MM.1S (cell line): ENCODE data around the gene PTGDS.

Experiments used
- DNase-seq: peaks from one replicate; pipeline ENCODE4 v3.0.0-alpha.2; 2015
- H2AFZ ChIP-seq: fragments of 300-600 bp; sonication (generic); 2 replicates; pipeline ENCODE4 v1.6.0; 2016; ENCODE audit warnings: antibody characterized with exemption, low read length
- H3F3A ChIP-seq: fragments of 300-600 bp; sonication (generic); 2 replicates; pipeline ENCODE4 v1.6.1; 2016; ENCODE audit warnings: mild to moderate bottlenecking, antibody characterized with exemption, low read length, moderate library complexity, mixed read lengths; ENCODE audit not compliant: insufficient read depth
- H3K27ac ChIP-seq: fragments of 300-600 bp; sonication (generic); 2 replicates; pipeline ENCODE4 v1.5.1; 2016; ENCODE audit warnings: mild to moderate bottlenecking, low read length
- H3K27me3 ChIP-seq: fragments of 300-600 bp; sonication (generic); replicated peaks from 2 replicates; pipeline ENCODE4 v1.6.0; 2016; ENCODE audit warnings: low read length; ENCODE audit not compliant: insufficient read depth
- H3K36me3 ChIP-seq: fragments of 300-600 bp; sonication (generic); replicated peaks from 2 replicates; pipeline ENCODE4 v1.6.1; 2016; ENCODE audit warnings: mild to moderate bottlenecking, low read length, mixed read lengths; ENCODE audit not compliant: insufficient read depth
- H3K4me1 ChIP-seq: fragments of 300-600 bp; sonication (generic); 2 replicates; pipeline ENCODE4 v1.6.1; 2016; ENCODE audit warnings: low read length, mixed read lengths
- H3K4me2 ChIP-seq: fragments of 300-600 bp; sonication (generic); 2 replicates; pipeline ENCODE4 v1.6.0; 2016; ENCODE audit warnings: low read depth, low read length
- H3K4me3 ChIP-seq: fragments of 300-600 bp; sonication (generic); 2 replicates; pipeline ENCODE4 v1.5.1; 2016; ENCODE audit warnings: low read length, mixed read lengths
- H3K79me2 ChIP-seq: fragments of 300-600 bp; sonication (generic); 2 replicates; pipeline ENCODE4 v1.6.1; 2016; ENCODE audit warnings: mixed run types, low read length, mixed read lengths
- H3K9ac ChIP-seq: fragments of 300-600 bp; sonication (generic); 2 replicates; pipeline ENCODE4 v1.6.1; 2016; ENCODE audit warnings: low read length, mixed read lengths
- H3K9me2 ChIP-seq: fragments of 300-600 bp; sonication (generic); replicated peaks from 2 replicates; pipeline ENCODE4 v1.6.1; 2016; ENCODE audit warnings: mild to moderate bottlenecking, low read length, mixed read lengths; ENCODE audit not compliant: insufficient read depth
- H3K9me3 ChIP-seq: fragments of 300-600 bp; sonication (generic); replicated peaks from 2 replicates; pipeline ENCODE4 v1.6.1; 2016; ENCODE audit warnings: mild to moderate bottlenecking, low read length, mixed read lengths; ENCODE audit not compliant: insufficient read depth
- H4K20me1 ChIP-seq: fragments of 300-600 bp; sonication (generic); 2 replicates; pipeline ENCODE4 v1.6.1; 2016; ENCODE audit warnings: mild to moderate bottlenecking, low read length, moderate library complexity, mixed read lengths; ENCODE audit not compliant: insufficient read depth
- EZH2 ChIP-seq: fragments of 300-600 bp; sonication (generic); optimal IDR thresholded peaks from 2 replicates; pipeline ENCODE3; 2017; ENCODE audit warnings: low read depth, mild to moderate bottlenecking, antibody characterized with exemption, low read length, mixed read lengths
- EZH2phosphoT487 ChIP-seq: fragments of 300-600 bp; sonication (generic); IDR thresholded peaks from 2 replicates; pipeline ENCODE4 v1.6.1; 2018; ENCODE audit warnings: antibody characterized with exemption, low read length
- TF ChIP-seq, protein P1 (sequence below): fragments of 300-600 bp; sonication (generic); IDR thresholded peaks from 2 replicates; pipeline ENCODE4 v1.5.1; 2016; ENCODE audit warnings: antibody characterized with exemption, low read length, mixed read lengths

Gene PTGDS

DNA sequence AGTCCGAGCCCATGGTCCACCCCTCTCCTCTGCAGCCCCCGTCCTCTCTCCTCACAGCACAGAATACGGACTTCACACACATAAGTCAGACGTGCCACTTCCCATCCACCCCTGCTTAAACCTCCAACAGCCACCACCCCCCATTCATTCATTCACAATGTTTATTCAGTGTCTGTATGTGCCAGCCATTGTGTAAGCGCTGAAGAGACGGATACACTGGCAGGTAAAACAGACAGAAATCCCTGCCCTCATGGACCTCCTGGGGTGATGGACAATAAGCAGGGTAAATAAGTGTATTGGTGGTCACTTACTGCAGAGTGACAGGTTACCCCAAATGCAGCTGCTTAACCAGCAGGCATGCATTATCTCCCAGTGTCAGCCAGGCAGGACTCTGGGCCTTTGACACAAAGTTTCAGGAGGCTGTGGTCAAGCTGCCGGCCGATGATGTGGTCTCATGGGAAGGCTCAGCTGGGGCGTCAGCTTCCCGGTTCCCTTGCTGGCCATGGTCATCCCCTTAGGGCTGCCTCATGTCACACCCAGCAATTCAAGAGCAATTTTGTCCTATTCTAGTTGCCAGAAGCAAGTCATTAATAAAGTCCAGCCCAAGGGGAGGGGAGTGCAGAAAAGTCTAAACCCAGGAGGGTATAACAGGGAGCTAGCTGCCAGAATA is 13.1 kb downstream of the PTGDS start:
- Histone ChIP-seq H3K79me2 (no peaks in the 10 kb centered on the region), H3K4me2 (no peak overlapping the region), H3K4me1 (no peaks in the 10 kb centered on the region), H2AFZ (no peak overlapping the region), H3K27me3 (peaks cover 55% of the 10 kb centered on the region), H4K20me1 (no peaks in the 10 kb centered on the region), H3K27ac (no peak overlapping the region), H3K9me2 (no peaks in the 10 kb centered on the region), H3F3A (no peaks in the 10 kb centered on the region; the same call in 1 of the 2 replicates), H3K4me3 (no peak overlapping the region), H3K9ac (no peak overlapping the region), H3K9me3 (no peaks in the 10 kb centered on the region), H3K36me3 (no peaks in the 10 kb centered on the region)
- DNase-seq, result no peak
- TF ChIP-seq EZH2 (no peak), EZH2phosphoT487 (no peak)
- TF ChIP-seq, protein P1, sequence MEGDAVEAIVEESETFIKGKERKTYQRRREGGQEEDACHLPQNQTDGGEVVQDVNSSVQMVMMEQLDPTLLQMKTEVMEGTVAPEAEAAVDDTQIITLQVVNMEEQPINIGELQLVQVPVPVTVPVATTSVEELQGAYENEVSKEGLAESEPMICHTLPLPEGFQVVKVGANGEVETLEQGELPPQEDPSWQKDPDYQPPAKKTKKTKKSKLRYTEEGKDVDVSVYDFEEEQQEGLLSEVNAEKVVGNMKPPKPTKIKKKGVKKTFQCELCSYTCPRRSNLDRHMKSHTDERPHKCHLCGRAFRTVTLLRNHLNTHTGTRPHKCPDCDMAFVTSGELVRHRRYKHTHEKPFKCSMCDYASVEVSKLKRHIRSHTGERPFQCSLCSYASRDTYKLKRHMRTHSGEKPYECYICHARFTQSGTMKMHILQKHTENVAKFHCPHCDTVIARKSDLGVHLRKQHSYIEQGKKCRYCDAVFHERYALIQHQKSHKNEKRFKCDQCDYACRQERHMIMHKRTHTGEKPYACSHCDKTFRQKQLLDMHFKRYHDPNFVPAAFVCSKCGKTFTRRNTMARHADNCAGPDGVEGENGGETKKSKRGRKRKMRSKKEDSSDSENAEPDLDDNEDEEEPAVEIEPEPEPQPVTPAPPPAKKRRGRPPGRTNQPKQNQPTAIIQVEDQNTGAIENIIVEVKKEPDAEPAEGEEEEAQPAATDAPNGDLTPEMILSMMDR, result no peak

DNA sequence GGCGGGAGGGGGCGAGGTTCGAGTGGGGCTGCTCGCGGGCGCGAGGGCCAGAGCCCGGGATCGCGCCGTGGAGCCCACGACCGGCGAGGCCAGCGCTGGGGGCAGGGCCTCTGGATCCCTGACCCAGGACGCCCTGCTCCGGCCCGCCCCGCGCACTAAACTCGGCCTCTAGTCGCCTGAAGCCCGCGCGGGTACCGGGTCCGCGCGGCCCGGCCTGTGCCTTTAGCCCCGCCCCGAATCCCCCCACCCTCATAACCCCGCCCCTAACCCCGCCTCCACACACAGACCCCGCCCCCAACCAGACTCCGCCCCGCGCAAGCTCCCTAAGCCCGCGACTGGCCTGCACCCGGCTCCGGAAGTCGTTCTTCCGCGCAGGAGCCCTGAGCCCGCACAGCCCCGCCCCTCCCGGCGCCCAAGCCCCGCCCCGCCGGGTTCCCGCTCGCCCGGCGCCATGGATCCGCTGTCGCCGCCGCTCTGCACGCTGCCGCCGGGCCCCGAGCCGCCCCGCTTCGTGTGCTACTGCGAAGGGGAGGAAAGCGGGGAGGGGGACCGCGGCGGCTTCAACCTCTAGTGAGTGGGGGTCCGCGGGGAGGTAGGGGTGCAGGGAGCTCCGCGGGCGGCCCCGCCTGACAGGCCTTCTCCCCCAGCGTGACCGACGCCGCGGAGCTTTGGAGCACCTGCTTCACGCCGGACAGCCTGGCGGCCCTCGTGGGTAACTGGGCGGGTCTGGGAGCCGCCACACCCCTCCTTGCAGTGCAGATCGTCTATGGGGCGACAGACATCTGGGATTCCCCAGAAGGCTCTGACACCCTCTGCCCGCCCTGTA is 14.9 kb downstream of the PTGDS start, which contains the start of gene PAXX:
Gene PAXX, plus strand, starts transcription at position 430 of the 826 bp plus-strand sequence. Its CDS starts 22 bp downstream, at position 452.
- DNase-seq, result peak; percentile 81
- H3K4me1 ChIP-seq, result no peaks in the 10 kb centered on the region
- no peaks in the 10 kb centered on the region; the same call in 1 of the 2 replicates for H3F3A ChIP-seq
- TF ChIP-seq EZH2phosphoT487, result no peak
- TF ChIP-seq EZH2, result no peak
- TF ChIP-seq, protein P1, result no peak
- H3K4me2 ChIP-seq, result peak within 1 kb of the TSS; percentile 74
- H3K79me2 ChIP-seq, result no peaks in the 10 kb centered on the region
- peak within 1 kb of the TSS; percentile 49 for H3K4me3 ChIP-seq
- H3K36me3 ChIP-seq, result no peaks in the 10 kb centered on the region
- H3K9me3 ChIP-seq, result no peaks in the 10 kb centered on the region
- H3K27ac ChIP-seq, result peak within 1 kb of the TSS; percentile 31; the same call in 1 of the 2 replicates
- peak within 1 kb of the TSS; percentile 62 for H3K9ac ChIP-seq
- peak within 1 kb of the TSS; percentile 65; the same call in 1 of the 2 replicates for H2AFZ ChIP-seq
- no peaks in the 10 kb centered on the region for H3K9me2 ChIP-seq
- peaks cover 53% of the 10 kb centered on the region for H3K27me3 ChIP-seq
- no peaks in the 10 kb centered on the region for H4K20me1 ChIP-seq

DNA sequence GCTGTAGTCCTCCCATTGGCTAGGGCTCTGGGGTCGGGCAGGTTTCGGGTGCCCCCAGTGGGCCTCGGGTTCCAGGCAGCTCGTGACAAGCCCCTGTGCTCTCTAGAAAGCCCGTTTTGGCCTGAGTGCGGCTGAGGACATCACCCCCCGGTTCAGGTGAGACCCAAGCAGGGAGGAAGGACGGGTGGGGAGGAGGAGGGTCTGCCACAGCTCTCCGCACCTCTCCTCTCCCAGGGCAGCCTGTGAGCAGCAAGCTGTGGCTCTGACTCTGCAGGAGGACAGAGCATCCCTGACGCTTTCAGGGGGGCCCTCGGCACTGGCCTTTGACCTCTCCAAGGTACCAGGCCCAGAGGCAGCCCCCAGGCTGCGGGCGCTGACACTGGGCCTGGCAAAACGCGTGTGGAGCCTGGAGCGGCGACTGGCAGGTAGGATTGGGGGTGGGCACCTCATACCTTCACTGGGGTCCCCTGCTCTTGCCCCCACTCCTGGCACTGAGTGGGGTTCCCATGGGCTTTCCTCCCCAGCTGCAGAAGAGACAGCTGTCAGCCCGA is 15.6 kb downstream of the PTGDS start:
- H3K27ac ChIP-seq, result no peak overlapping the region
- H3K9ac ChIP-seq, result peak overlapping the region; percentile 62; the same call in 1 of the 2 replicates
- DNase-seq, result no peak
- peak overlapping the region; percentile 74 for H3K4me2 ChIP-seq
- H3K9me2 ChIP-seq, result no peaks in the 10 kb centered on the region
- H3K4me3 ChIP-seq, result peak overlapping the region; percentile 49
- peaks cover 53% of the 10 kb centered on the region for H3K27me3 ChIP-seq
- TF ChIP-seq, protein P1, result no peak
- no peak for TF ChIP-seq EZH2phosphoT487
- TF ChIP-seq EZH2, result no peak
- H3F3A ChIP-seq, result no peaks in the 10 kb centered on the region; the same call in 1 of the 2 replicates
- no peaks in the 10 kb centered on the region for H3K79me2 ChIP-seq
- H4K20me1 ChIP-seq, result no peaks in the 10 kb centered on the region
- no peaks in the 10 kb centered on the region for H3K4me1 ChIP-seq
- no peaks in the 10 kb centered on the region for H3K36me3 ChIP-seq
- peak overlapping the region; percentile 65; the same call in 1 of the 2 replicates for H2AFZ ChIP-seq
- no peaks in the 10 kb centered on the region for H3K9me3 ChIP-seq
